ENCODE results near the gene MTFP1.
A peak's percentile ranks its signal among the peaks of the same experiment; 100 is the strongest.

The MTFP1 gene

GRCh38 chr22:30413745-30414524, 11.6 kb upstream of the MTFP1 start:
- peak overlapping the region; percentile 21 for H3K4me3 Mint-ChIP-seq
- H3K9me3 Mint-ChIP-seq, result no peaks in the 10 kb centered on the region
- peaks cover 39% of the 10 kb centered on the region for H3K4me1 Mint-ChIP-seq (ENCODE audit: low read depth)
- no peak for DNase-seq
- peaks cover 97% of the 10 kb centered on the region for H3K36me3 Mint-ChIP-seq (ENCODE audit: low read depth)
- H3K27ac Mint-ChIP-seq, result peak overlapping the region; percentile 85
- no peaks in the 10 kb centered on the region for H3K27me3 Mint-ChIP-seq

DNA sequence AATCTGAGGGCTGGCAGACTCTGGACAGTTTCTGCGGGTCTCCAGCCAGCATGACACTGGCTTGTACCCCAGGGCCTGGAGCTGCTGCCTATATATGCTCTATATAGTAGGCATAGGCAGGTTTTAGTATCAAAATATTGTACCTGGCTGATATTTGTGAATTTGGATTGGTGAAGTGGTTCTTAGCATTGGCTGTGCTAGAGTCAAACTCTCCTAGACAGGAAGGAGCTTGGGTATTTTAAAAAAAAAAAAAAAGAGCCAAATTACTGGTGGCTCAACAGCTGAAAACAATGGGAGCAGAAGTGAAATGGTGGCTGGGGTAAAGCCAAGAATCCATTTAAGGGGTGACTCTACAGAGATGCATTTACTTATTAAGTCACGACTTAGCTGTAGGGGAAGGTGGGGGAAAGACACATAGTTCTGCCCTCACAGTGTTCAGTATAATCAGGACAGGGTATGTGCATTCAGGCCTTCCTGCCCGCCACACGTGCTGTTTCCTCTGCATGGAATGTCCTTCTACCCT, 11.0 kb upstream of the MTFP1 start:
- Mint-ChIP-seq H3K27ac (peak overlapping the region; percentile 85), H3K4me1 (ENCODE audit: low read depth) (peaks cover 40% of the 10 kb centered on the region)

GRCh38 chr22:30416403-30416802, 9.2 kb upstream of the MTFP1 start:
- H3K9me3 Mint-ChIP-seq, result no peaks in the 10 kb centered on the region
- H3K36me3 Mint-ChIP-seq (ENCODE audit: low read depth), result peaks cover 95% of the 10 kb centered on the region
- H3K27ac Mint-ChIP-seq, result no peak overlapping the region
- peaks cover 53% of the 10 kb centered on the region for H3K4me1 Mint-ChIP-seq (ENCODE audit: low read depth)
- no peak for DNase-seq
- H3K4me3 Mint-ChIP-seq, result no peak overlapping the region
- no peaks in the 10 kb centered on the region for H3K27me3 Mint-ChIP-seq

More for the DNA sequence above, 11.0 kb upstream of the MTFP1 start:
- Mint-ChIP-seq H3K4me3 (no peak overlapping the region), H3K27me3 (no peaks in the 10 kb centered on the region), H3K9me3 (no peaks in the 10 kb centered on the region), H3K36me3 (ENCODE audit: low read depth) (peaks cover 97% of the 10 kb centered on the region)
- no peak for DNase-seq

DNA sequence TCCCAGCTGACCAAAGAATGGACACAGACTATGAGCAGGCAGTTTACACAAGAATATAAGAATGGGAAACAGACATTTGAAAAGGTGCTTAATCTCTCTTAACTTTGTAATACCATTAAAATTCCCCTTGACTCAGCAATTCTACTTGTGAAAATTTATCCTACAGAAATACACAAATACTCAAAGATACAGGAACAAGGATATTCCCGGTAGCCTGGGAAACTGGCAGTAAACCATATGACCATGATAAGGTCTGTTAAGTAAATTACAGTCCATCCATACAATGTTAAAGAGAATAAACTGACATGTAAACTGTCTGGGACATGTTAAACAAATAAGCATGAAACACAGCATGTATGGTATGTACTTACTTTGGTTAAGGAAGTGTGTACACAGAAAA, 8.7 kb upstream of the MTFP1 start:
- Mint-ChIP-seq H3K4me1 (ENCODE audit: low read depth) (peaks cover 55% of the 10 kb centered on the region), H3K27ac (peak overlapping the region; percentile 23), H3K36me3 (ENCODE audit: low read depth) (peaks cover 96% of the 10 kb centered on the region)

GRCh38 chr22:30420347-30421125, 5.0 kb upstream of the MTFP1 start:
- DNase-seq, result no peak
- peaks cover 49% of the 10 kb centered on the region for H3K4me1 Mint-ChIP-seq (ENCODE audit: low read depth)
- H3K27me3 Mint-ChIP-seq, result no peaks in the 10 kb centered on the region
- H3K9me3 Mint-ChIP-seq, result no peaks in the 10 kb centered on the region
- H3K27ac Mint-ChIP-seq, result peak overlapping the region; percentile 99
- H3K36me3 Mint-ChIP-seq (ENCODE audit: low read depth), result peaks cover 79% of the 10 kb centered on the region
- H3K4me3 Mint-ChIP-seq, result peak overlapping the region; percentile 59

More for the DNA sequence above, 8.7 kb upstream of the MTFP1 start:
- DNase-seq, result no peak
- H3K9me3 Mint-ChIP-seq, result no peaks in the 10 kb centered on the region
- no peaks in the 10 kb centered on the region for H3K27me3 Mint-ChIP-seq
- H3K4me3 Mint-ChIP-seq, result no peak overlapping the region

DNA sequence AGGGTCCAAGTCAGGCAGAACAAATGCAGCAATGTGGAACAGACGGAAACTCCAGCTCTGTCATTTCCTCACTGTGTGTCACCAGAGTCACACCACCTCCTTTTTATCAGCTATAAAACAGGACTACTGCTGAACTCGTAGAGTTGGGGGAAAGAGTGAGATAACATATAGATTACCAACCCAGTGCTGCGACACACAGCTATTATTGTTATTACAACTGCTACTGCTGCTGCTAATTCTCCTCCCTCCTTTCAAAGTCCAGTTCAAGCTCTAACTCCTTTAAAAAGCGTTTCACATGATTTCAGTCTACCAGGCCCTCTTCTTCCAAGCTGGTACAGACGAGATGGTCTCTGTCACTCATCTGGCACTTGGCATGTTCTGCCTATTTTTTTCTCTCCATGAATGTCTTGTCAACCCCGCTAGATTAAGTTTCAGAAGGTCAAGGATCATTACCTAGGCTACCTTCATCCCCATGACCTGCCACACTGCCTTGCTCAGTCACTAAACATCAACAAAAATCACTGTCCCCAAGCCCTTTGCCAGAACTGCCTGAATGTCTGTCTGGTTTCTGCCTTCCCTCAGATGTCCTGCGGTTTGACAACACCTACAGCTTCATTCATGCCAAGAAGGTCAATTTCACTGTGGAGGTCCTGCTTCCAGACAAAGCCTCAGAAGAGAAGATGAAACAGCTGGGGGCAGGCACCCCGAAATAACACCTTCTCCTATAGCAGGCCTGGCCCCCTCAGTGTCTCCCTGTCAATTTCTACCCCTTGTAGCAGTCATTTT, 3.7 kb upstream of the MTFP1 start:
- Mint-ChIP-seq H3K36me3 (ENCODE audit: low read depth) (peaks cover 78% of the 10 kb centered on the region), H3K27ac (peak overlapping the region; percentile 99), H3K4me3 (peak overlapping the region; percentile 94), H3K9me3 (no peaks in the 10 kb centered on the region), H3K4me1 (ENCODE audit: low read depth) (peaks cover 56% of the 10 kb centered on the region), H3K27me3 (no peaks in the 10 kb centered on the region)
- DNase-seq, result no peak

DNA sequence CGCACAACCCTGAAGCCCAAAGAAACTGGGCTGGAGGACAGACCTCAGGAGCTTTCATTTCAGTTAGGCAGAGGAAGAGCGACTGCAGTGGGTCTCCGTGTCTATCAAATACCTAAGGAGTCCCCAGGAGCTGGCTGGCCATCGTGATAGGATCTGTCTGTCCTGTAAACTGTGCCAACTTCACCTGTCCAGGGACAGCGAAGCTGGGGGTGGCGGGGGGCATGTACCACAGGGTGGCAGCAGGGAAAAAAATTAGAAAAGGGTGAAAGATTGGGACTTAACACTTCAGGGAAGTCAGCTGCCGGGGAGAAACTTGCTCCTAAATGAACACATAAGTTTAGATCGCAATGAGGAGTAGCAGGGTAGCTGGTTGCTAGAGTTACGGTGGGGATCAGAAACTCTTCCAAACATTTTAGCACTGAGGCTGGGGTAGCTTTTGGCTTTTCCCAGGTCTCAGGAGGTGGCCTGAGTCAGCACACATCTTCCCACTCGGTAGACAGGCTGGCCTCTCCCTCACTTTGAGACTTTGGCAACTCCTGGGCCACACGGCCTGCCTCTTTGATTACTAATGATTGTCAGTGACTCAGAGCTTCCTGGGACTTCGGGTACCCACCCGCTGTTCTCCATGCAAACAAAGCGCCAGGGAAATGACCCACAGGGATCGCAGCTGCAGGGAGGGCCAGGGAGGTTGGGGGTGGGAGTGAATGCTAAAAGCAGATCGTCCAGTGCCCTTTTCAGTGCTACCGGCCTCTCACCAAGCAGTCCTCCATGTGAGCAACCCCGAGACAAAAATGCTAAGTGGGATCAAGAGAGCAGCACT, 2.9 kb upstream of the MTFP1 start:
- Mint-ChIP-seq H3K36me3 (ENCODE audit: low read depth) (peaks cover 78% of the 10 kb centered on the region), H3K9me3 (no peaks in the 10 kb centered on the region), H3K4me1 (ENCODE audit: low read depth) (peaks cover 63% of the 10 kb centered on the region), H3K4me3 (peak overlapping the region; percentile 94), H3K27me3 (no peaks in the 10 kb centered on the region), H3K27ac (peak overlapping the region; percentile 99)
- DNase-seq, result peak; percentile 77

DNA sequence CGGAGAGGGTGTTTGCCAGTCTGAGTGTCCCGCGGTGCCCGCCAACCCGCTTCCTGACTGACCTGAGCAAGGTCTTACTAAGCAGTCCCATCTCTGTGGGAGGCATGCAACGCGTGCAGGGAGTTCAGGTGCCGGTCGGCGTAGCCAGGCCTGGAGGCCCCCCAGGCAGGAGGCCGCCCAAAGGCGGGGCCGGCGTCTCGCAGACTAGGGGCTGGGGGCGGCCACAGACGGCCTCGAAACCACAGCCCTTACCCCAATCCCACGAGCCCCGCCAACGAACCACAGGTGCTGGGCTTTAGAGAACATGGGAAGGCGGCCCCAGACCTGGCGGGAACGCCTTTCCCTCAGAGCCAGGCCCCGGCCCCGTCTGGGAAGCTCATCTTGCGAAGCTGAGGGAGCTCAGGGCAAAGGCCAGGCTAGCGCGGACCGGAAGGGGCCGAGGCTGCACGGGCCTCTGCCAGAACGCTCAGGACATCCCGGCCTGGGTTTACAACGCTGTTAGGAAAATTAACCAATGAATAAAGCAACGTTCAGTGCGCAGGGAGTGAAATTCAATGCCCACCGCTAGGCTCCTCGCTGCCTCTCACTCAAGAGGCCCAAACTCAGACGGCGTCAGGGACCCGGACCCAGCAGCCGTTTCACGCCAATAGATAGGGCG, 2.1 kb upstream of the MTFP1 start:
- Mint-ChIP-seq H3K36me3 (ENCODE audit: low read depth) (peaks cover 77% of the 10 kb centered on the region), H3K4me3 (peak overlapping the region; percentile 94), H3K4me1 (ENCODE audit: low read depth) (peaks cover 63% of the 10 kb centered on the region), H3K27ac (peak overlapping the region; percentile 99), H3K9me3 (no peaks in the 10 kb centered on the region), H3K27me3 (no peaks in the 10 kb centered on the region)
- DNase-seq, result no peak

DNA sequence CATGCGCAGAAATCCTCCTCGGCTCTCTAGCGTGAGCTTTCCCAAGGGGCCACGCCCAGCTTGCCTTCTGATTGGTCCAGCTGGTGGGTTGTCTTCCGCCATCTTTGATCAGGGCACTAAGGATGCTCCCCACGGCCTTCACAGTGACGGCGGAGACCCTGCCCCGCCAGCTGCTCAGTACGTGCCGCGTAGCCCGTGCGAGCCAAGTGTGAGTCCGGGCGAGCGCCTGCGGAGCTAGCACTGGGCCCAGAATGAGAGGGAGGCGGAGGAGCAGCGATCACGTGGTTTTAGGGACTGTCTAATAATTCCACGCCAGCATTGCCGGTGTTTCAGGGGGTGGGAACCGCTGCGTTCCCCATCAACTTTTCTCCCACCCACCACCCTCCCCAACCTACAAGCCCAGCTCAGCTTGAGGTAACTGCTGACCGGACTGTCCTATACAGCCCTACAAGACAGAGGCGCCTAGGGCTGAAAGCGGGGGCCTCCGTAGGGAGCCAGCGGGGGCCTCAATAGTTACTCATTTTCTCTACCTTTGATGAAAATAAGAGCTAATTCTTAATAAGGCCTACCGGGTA, 1.5 kb upstream of the MTFP1 start:
- Mint-ChIP-seq H3K36me3 (ENCODE audit: low read depth) (peaks cover 77% of the 10 kb centered on the region), H3K27me3 (no peaks in the 10 kb centered on the region), H3K9me3 (no peaks in the 10 kb centered on the region), H3K4me3 (peak overlapping the region; percentile 94), H3K4me1 (ENCODE audit: low read depth) (peaks cover 63% of the 10 kb centered on the region), H3K27ac (peak overlapping the region; percentile 99)
- peak; percentile 96 for DNase-seq

GRCh38 chr22:30424534-30425326, 838 bp upstream of the MTFP1 start:
- Mint-ChIP-seq H3K36me3 (ENCODE audit: low read depth) (peaks cover 76% of the 10 kb centered on the region), H3K27ac (peak overlapping the region; percentile 99), H3K4me3 (peak overlapping the region; percentile 94), H3K27me3 (no peaks in the 10 kb centered on the region), H3K4me1 (ENCODE audit: low read depth) (peaks cover 61% of the 10 kb centered on the region), H3K9me3 (no peaks in the 10 kb centered on the region)
- DNase-seq, result peak; percentile 51

DNA sequence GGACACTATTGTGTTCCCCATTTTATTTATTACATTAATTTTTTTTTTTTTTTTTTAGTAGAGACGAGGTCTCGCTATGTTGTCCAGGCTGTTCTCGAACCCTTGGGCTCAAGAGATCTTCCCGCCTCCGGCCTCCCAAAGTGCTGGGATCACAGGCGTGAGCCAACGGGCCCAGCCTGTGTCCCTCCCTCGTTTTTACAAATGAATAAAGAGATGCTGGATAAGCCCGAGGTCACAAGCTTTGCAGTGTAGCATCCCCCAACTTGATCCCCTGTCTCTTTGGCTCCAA, 297 bp upstream of the MTFP1 start:
- Mint-ChIP-seq H3K27ac (peak overlapping the region; percentile 97), H3K4me3 (peak overlapping the region; percentile 94), H3K4me1 (ENCODE audit: low read depth) (peaks cover 57% of the 10 kb centered on the region), H3K27me3 (no peaks in the 10 kb centered on the region), H3K36me3 (ENCODE audit: low read depth) (peaks cover 72% of the 10 kb centered on the region), H3K9me3 (no peaks in the 10 kb centered on the region)
- DNase-seq, result no peak

DNA sequence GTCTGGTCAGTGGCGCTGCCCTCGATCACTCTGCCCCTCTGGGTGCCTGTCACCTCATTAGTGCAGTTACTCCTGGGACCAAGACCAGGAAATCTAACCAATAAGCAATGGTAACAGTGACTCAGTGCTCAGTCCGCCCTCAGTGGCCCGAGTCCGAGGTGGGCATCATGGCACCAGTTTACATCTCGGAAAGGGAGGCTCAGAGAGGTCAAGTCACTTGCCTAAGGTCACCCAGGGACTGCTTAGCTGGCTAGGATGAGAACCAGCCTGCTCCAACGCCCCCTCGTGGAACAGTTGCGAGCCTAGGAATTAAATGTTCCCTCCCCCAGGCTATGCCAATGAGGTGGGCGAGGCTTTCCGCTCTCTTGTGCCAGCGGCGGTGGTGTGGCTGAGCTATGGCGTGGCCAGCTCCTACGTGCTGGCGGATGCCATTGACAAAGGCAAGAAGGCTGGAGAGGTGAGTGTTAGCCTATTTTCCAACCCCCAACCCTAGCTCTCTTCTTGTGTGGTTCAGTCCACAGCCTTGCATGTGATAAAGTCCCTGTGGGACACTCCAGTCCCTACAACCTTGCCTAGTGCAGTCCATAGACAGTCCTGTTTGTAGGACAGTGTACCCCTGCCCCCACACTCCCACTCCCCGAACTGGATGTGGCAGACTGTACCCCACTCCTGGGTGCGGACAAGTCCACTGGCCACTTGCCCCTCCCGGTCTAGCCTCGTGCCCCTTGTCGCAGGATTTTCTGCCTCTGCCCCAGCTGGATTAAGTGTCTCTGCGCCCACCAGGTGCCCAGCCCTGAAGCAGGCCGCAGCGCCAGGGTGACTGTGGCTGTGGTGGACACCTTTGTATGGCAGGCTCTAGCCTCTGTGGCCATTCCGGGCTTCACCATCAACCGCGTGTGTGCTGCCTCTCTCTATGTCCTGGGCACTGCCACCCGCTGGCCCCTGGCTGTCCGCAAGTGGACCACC, 1.1 kb downstream of the MTFP1 start:
- no peaks in the 10 kb centered on the region for H3K9me3 Mint-ChIP-seq
- peaks cover 59% of the 10 kb centered on the region for H3K36me3 Mint-ChIP-seq (ENCODE audit: low read depth)
- H3K27me3 Mint-ChIP-seq, result no peaks in the 10 kb centered on the region
- H3K27ac Mint-ChIP-seq, result peak overlapping the region; percentile 97
- DNase-seq, result peak; percentile 90
- peak overlapping the region; percentile 94 for H3K4me3 Mint-ChIP-seq
- H3K4me1 Mint-ChIP-seq (ENCODE audit: low read depth), result peaks cover 43% of the 10 kb centered on the region

All from activated T-cell treated with anti-CD3 and anti-CD28 coated beads, Interleukin-2, amount 50 U/mL, for 24 hours (primary cell).